ENCODE measurements around the gene LAMA4. TPM values are rescaled to one million over a fixed set of nuclear protein-coding genes. Genes with fewer than 3 reads are reported as not detected.

The LAMA4 gene
- total RNA-seq, 1 experiment from 2014 or later: not detected

GRCh38 chr6:112128208-112128607 is 126.2 kb downstream of the LAMA4 start:
- Histone ChIP-seq H3K4me1 (no peaks in the 10 kb centered on the region), H3K27me3 (replicated peaks; ENCODE audit: control insufficient read depth, insufficient read depth, low read length) (no peaks in the 10 kb centered on the region), H3K36me3 (ENCODE audit: control insufficient read depth, insufficient read depth, low read length) (no peaks in the 10 kb centered on the region), H3K9me3 (no peaks in the 10 kb centered on the region), H3K4me3 (ENCODE audit: low read depth, low read length) (no peak overlapping the region)
- Mint-ChIP-seq H3K4me1 (ENCODE audit: low read depth, unreplicated experiment) (no peaks in the 10 kb centered on the region), H3K27me3 (ENCODE audit: insufficient read depth, unreplicated experiment) (peaks cover 12% of the 10 kb centered on the region), H3K4me3 (ENCODE audit: unreplicated experiment) (no peak overlapping the region), H3K27ac (ENCODE audit: unreplicated experiment) (no peak overlapping the region), H3K9me3 (ENCODE audit: unreplicated experiment) (no peaks in the 10 kb centered on the region), H3K36me3 (ENCODE audit: insufficient read depth, unreplicated experiment) (no peaks in the 10 kb centered on the region)
- no peak for TF ChIP-seq CTCF (IDR thresholded peaks at IDR 0.05; ENCODE audit: insufficient read depth in 1 of 2, low read depth in 1 of 2, low read length in 1 of 2, severe bottlenecking in 1 of 2, unreplicated experiment in 1 of 2)
- no peak for DNase-seq
- intact Hi-C loops (cut with micrococcal nuclease; ENCODE audit: unreplicated experiment): no loop called here
- CTCF ChIA-PET: no interaction called here
- POLR2A ChIA-PET: no interaction called here
- BruUV-seq (replicated peaks): no TSS peak

- Histone ChIP-seq H3K9me3 (no peaks in the 10 kb centered on the region), H3K4me1 (no peaks in the 10 kb centered on the region), H3K27me3 (replicated peaks; ENCODE audit: control insufficient read depth, insufficient read depth, low read length) (no peaks in the 10 kb centered on the region), H3K36me3 (ENCODE audit: control insufficient read depth, insufficient read depth, low read length) (no peaks in the 10 kb centered on the region), H3K4me3 (ENCODE audit: low read depth, low read length) (no peak overlapping the region)
- CTCF ChIA-PET: no interaction called here
- H3K36me3 Mint-ChIP-seq (ENCODE audit: insufficient read depth, unreplicated experiment): no peaks in the 10 kb centered on the region
- no peak for TF ChIP-seq CTCF (IDR thresholded peaks at IDR 0.05; ENCODE audit: insufficient read depth in 1 of 2, low read depth in 1 of 2, low read length in 1 of 2, severe bottlenecking in 1 of 2, unreplicated experiment in 1 of 2)
- DNase-seq: no peak
- POLR2A ChIA-PET: no interaction called here
- H3K4me3 Mint-ChIP-seq (ENCODE audit: unreplicated experiment): no peak overlapping the region
- H3K27ac Mint-ChIP-seq (ENCODE audit: unreplicated experiment): no peak overlapping the region
- no peaks in the 10 kb centered on the region for H3K9me3 Mint-ChIP-seq (ENCODE audit: unreplicated experiment)
- no peaks in the 10 kb centered on the region for H3K4me1 Mint-ChIP-seq (ENCODE audit: low read depth, unreplicated experiment)
- intact Hi-C loops (cut with micrococcal nuclease; ENCODE audit: unreplicated experiment): no loop called here
- BruUV-seq (replicated peaks): no TSS peak
- peaks cover 15% of the 10 kb centered on the region for H3K27me3 Mint-ChIP-seq (ENCODE audit: insufficient read depth, unreplicated experiment)
These were observed 130.4 kb downstream of the LAMA4 start for GRCh38 chr6:112123982-112124381.

GRCh38 chr6:112122756-112123155 is 131.6 kb downstream of the LAMA4 start:
- no peak for TF ChIP-seq CTCF (IDR thresholded peaks at IDR 0.05; ENCODE audit: insufficient read depth in 1 of 2, low read depth in 1 of 2, low read length in 1 of 2, severe bottlenecking in 1 of 2, unreplicated experiment in 1 of 2)
- BruUV-seq (replicated peaks): no TSS peak
- H3K4me1 Mint-ChIP-seq (ENCODE audit: low read depth, unreplicated experiment): no peaks in the 10 kb centered on the region
- H3K9me3 ChIP-seq: no peaks in the 10 kb centered on the region
- H3K4me3 ChIP-seq (ENCODE audit: low read depth, low read length): no peak overlapping the region
- H3K27ac Mint-ChIP-seq (ENCODE audit: unreplicated experiment): no peak overlapping the region
- H3K4me1 ChIP-seq: no peaks in the 10 kb centered on the region
- H3K27me3 Mint-ChIP-seq (ENCODE audit: insufficient read depth, unreplicated experiment): peaks cover 12% of the 10 kb centered on the region
- POLR2A ChIA-PET: no interaction called here
- CTCF ChIA-PET: no interaction called here
- no peak for DNase-seq
- no peaks in the 10 kb centered on the region for H3K36me3 Mint-ChIP-seq (ENCODE audit: insufficient read depth, unreplicated experiment)
- H3K4me3 Mint-ChIP-seq (ENCODE audit: unreplicated experiment): no peak overlapping the region
- H3K36me3 ChIP-seq (ENCODE audit: control insufficient read depth, insufficient read depth, low read length): no peaks in the 10 kb centered on the region
- H3K9me3 Mint-ChIP-seq (ENCODE audit: unreplicated experiment): no peaks in the 10 kb centered on the region
- intact Hi-C loops (cut with micrococcal nuclease; ENCODE audit: unreplicated experiment): no loop called here
- H3K27me3 ChIP-seq (replicated peaks; ENCODE audit: control insufficient read depth, insufficient read depth, low read length): no peaks in the 10 kb centered on the region

All from Caco-2 (cell line).